ENCODE measurements around the gene TPRG1L.

Gene TPRG1L

GRCh38 chr1:3651026-3651929 lies 26.5 kb downstream of the TPRG1L start:
- Histone ChIP-seq H3K36me3 (ENCODE audit: insufficient read depth, low read length) (peaks cover 8% of the 10 kb centered on the region; the same call in 1 of the 2 replicates), H3K27me3 (ENCODE audit: insufficient read depth, low read length) (peaks cover 69% of the 10 kb centered on the region), H3K4me1 (ENCODE audit: insufficient read depth, low read length) (peaks cover 5% of the 10 kb centered on the region), H3K9me3 (ENCODE audit: insufficient read depth, low read depth, low read length) (no peaks in the 10 kb centered on the region), H3K4me3 (ENCODE audit: low read length) (peak overlapping the region; percentile 48), H3K9ac (ENCODE audit: low read depth, low read length) (no peak overlapping the region), H3K27ac (ENCODE audit: low read depth, low read length) (no peak overlapping the region)
- 1% methylated on average over 83 of the region's 83 CpGs for WGBS

- peak within 1 kb of the TSS; percentile 48 for H3K4me3 ChIP-seq (ENCODE audit: low read length)
- H3K9ac ChIP-seq (ENCODE audit: low read depth, low read length) = no peak within 1 kb of the TSS
- peaks cover 5% of the 10 kb centered on the region for H3K4me1 ChIP-seq (ENCODE audit: insufficient read depth, low read length)
- under 1% methylated on average over 80 of the region's 80 CpGs for WGBS
- 0 out of 2 replicates have a peak, but pooled peaks cover under 1% of the 10 kb centered on the region for H3K36me3 ChIP-seq (ENCODE audit: insufficient read depth, low read length)
- H3K27me3 ChIP-seq (ENCODE audit: insufficient read depth, low read length) = peaks cover 77% of the 10 kb centered on the region
- H3K27ac ChIP-seq (ENCODE audit: low read depth, low read length) = no peak within 1 kb of the TSS
- H3K9me3 ChIP-seq (ENCODE audit: insufficient read depth, low read depth, low read length) = no peaks in the 10 kb centered on the region
Observed at GRCh38 chr1:3651930-3652547, 27.2 kb downstream of the TPRG1L start, which contains the start of gene TP73. Gene TP73 (plus strand): TSS chr1:3652516. CDS start chr1:3682366, 29,850 bp downstream.

GRCh38 chr1:3652548-3653285 lies 27.9 kb downstream of the TPRG1L start:
- peak overlapping the region; percentile 48 for H3K4me3 ChIP-seq (ENCODE audit: low read length)
- peaks cover 83% of the 10 kb centered on the region for H3K27me3 ChIP-seq (ENCODE audit: insufficient read depth, low read length)
- no peak overlapping the region for H3K27ac ChIP-seq (ENCODE audit: low read depth, low read length)
- WGBS = 1% methylated on average over 68 of the region's 68 CpGs
- peaks cover 5% of the 10 kb centered on the region for H3K4me1 ChIP-seq (ENCODE audit: insufficient read depth, low read length)
- H3K36me3 ChIP-seq (ENCODE audit: insufficient read depth, low read length) = no peaks in the 10 kb centered on the region
- H3K9ac ChIP-seq (ENCODE audit: low read depth, low read length) = no peak overlapping the region
- H3K9me3 ChIP-seq (ENCODE audit: insufficient read depth, low read depth, low read length) = no peaks in the 10 kb centered on the region

GRCh38 chr1:3653286-3653618 lies 28.4 kb downstream of the TPRG1L start:
- WGBS = 27% methylated on average over 10 of the region's 10 CpGs
- H3K27ac ChIP-seq (ENCODE audit: low read depth, low read length) = no peak overlapping the region
- H3K27me3 ChIP-seq (ENCODE audit: insufficient read depth, low read length) = peaks cover 88% of the 10 kb centered on the region
- peaks cover 5% of the 10 kb centered on the region for H3K4me1 ChIP-seq (ENCODE audit: insufficient read depth, low read length)
- no peaks in the 10 kb centered on the region for H3K9me3 ChIP-seq (ENCODE audit: insufficient read depth, low read depth, low read length)
- no peaks in the 10 kb centered on the region for H3K36me3 ChIP-seq (ENCODE audit: insufficient read depth, low read length)
- peak overlapping the region; percentile 48 for H3K4me3 ChIP-seq (ENCODE audit: low read length)
- no peak overlapping the region for H3K9ac ChIP-seq (ENCODE audit: low read depth, low read length)

GRCh38 chr1:3654549-3655281 lies 29.9 kb downstream of the TPRG1L start:
- Histone ChIP-seq H3K9ac (ENCODE audit: low read depth, low read length) (no peak overlapping the region), H3K9me3 (ENCODE audit: insufficient read depth, low read depth, low read length) (no peaks in the 10 kb centered on the region), H3K27ac (ENCODE audit: low read depth, low read length) (no peak overlapping the region), H3K4me1 (ENCODE audit: insufficient read depth, low read length) (peaks cover 5% of the 10 kb centered on the region), H3K4me3 (ENCODE audit: low read length) (no peak overlapping the region), H3K27me3 (ENCODE audit: insufficient read depth, low read length) (peaks cover 86% of the 10 kb centered on the region), H3K36me3 (ENCODE audit: insufficient read depth, low read length) (no peaks in the 10 kb centered on the region)
- WGBS = 91% methylated on average over 22 of the region's 22 CpGs

- 92% methylated on average over 13 of the region's 13 CpGs for WGBS
- Histone ChIP-seq H3K27me3 (ENCODE audit: insufficient read depth, low read length) (peaks cover 75% of the 10 kb centered on the region), H3K9me3 (ENCODE audit: insufficient read depth, low read depth, low read length) (no peaks in the 10 kb centered on the region), H3K36me3 (ENCODE audit: insufficient read depth, low read length) (no peaks in the 10 kb centered on the region), H3K4me1 (ENCODE audit: insufficient read depth, low read length) (no peaks in the 10 kb centered on the region), H3K27ac (ENCODE audit: low read depth, low read length) (no peak overlapping the region), H3K4me3 (ENCODE audit: low read length) (no peak overlapping the region), H3K9ac (ENCODE audit: low read depth, low read length) (no peak overlapping the region)
Observed at GRCh38 chr1:3656450-3657095, 31.8 kb downstream of the TPRG1L start.

GRCh38 chr1:3657096-3657475 lies 32.3 kb downstream of the TPRG1L start:
- 89% methylated on average over 6 of the region's 6 CpGs for WGBS
- H3K9me3 ChIP-seq (ENCODE audit: insufficient read depth, low read depth, low read length) = no peaks in the 10 kb centered on the region
- H3K4me1 ChIP-seq (ENCODE audit: insufficient read depth, low read length) = no peaks in the 10 kb centered on the region
- H3K27ac ChIP-seq (ENCODE audit: low read depth, low read length) = no peak overlapping the region
- H3K9ac ChIP-seq (ENCODE audit: low read depth, low read length) = no peak overlapping the region
- H3K27me3 ChIP-seq (ENCODE audit: insufficient read depth, low read length) = peaks cover 70% of the 10 kb centered on the region
- no peak overlapping the region for H3K4me3 ChIP-seq (ENCODE audit: low read length)
- no peaks in the 10 kb centered on the region for H3K36me3 ChIP-seq (ENCODE audit: insufficient read depth, low read length)

GRCh38 chr1:3657578-3658230 lies 32.9 kb downstream of the TPRG1L start:
- Histone ChIP-seq H3K4me3 (ENCODE audit: low read length) (no peak overlapping the region), H3K36me3 (ENCODE audit: insufficient read depth, low read length) (no peaks in the 10 kb centered on the region), H3K27me3 (ENCODE audit: insufficient read depth, low read length) (peaks cover 63% of the 10 kb centered on the region), H3K4me1 (ENCODE audit: insufficient read depth, low read length) (no peaks in the 10 kb centered on the region), H3K27ac (ENCODE audit: low read depth, low read length) (no peak overlapping the region), H3K9me3 (ENCODE audit: insufficient read depth, low read depth, low read length) (no peaks in the 10 kb centered on the region), H3K9ac (ENCODE audit: low read depth, low read length) (no peak overlapping the region)
- 88% methylated on average over 26 of the region's 26 CpGs for WGBS

GRCh38 chr1:3658231-3658615 lies 33.4 kb downstream of the TPRG1L start:
- Histone ChIP-seq H3K36me3 (ENCODE audit: insufficient read depth, low read length) (no peaks in the 10 kb centered on the region), H3K27ac (ENCODE audit: low read depth, low read length) (no peak overlapping the region), H3K9ac (ENCODE audit: low read depth, low read length) (no peak overlapping the region), H3K4me3 (ENCODE audit: low read length) (no peak overlapping the region), H3K9me3 (ENCODE audit: insufficient read depth, low read depth, low read length) (no peaks in the 10 kb centered on the region), H3K27me3 (ENCODE audit: insufficient read depth, low read length) (peaks cover 58% of the 10 kb centered on the region), H3K4me1 (ENCODE audit: insufficient read depth, low read length) (no peaks in the 10 kb centered on the region)
- WGBS = 75% methylated on average over 11 of the region's 14 CpGs

GRCh38 chr1:3659093-3659492 lies 34.3 kb downstream of the TPRG1L start:
- Histone ChIP-seq H3K27ac (ENCODE audit: low read depth, low read length) (no peak overlapping the region), H3K4me1 (ENCODE audit: insufficient read depth, low read length) (no peaks in the 10 kb centered on the region), H3K27me3 (ENCODE audit: insufficient read depth, low read length) (peaks cover 50% of the 10 kb centered on the region), H3K36me3 (ENCODE audit: insufficient read depth, low read length) (no peaks in the 10 kb centered on the region), H3K9me3 (ENCODE audit: insufficient read depth, low read depth, low read length) (no peaks in the 10 kb centered on the region), H3K4me3 (ENCODE audit: low read length) (no peak overlapping the region), H3K9ac (ENCODE audit: low read depth, low read length) (no peak overlapping the region)
- 88% methylated on average over 15 of the region's 15 CpGs for WGBS

Data from HUES64 (cell line).